NCI-H524 treated with DMSO at 0.1 percent for 48 hours (cell line): ENCODE results near the gene CAMTA1.

Experiments used
- DNase-seq: peaks from one replicate; lab custom pipeline; 2025; lab: John Stamatoyannopoulos, UW

CAMTA1 gene

DNA sequence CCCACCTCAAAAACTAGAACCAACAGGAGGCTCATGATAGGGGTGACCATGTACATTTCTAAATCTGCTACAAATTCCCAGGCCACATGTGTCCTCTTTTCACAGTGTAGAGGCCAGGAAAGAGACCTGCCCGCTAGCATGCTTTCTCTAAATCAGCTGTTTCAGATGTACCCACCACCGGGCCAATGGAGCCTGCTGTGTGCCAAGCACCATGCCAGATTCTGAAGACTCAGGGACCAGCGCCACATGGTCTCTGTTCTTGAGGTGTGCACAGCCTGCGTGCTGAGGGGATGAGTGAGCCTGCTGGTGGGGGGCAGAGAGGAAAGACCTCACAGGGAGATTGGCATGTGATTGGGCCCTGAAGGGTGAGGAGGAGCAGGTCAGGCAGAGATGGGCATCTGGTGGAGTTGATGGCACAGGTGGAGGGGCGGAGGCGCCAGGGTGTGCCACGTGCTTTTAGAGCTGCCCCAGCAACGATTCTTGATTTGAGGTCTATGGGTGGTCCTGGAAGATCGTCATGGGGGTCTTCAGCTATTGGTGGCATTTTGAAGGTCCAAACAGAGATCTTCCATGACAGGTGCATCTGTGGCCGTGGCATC lies 500.7 kb downstream of the CAMTA1 start:
- DNase-seq: no peak

DNA sequence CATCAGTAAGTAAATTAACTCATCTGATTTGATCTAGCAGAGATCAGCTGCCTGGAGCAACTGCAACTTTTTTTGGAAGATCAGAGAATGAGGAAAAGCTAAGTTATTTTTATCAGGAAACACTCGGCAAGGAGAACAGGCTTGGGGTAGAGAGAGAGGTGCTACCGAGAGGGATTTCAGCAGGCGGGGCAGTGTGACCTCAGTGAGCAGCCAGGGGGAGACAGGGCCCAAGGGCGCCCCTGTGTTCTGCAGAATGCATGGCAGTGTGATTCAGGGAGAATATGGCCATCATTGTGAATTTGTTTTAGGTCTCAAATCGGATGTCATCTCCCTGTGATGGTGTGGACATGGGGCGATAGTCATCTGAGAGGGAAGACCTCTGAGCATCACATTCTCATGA lies 501.8 kb downstream of the CAMTA1 start:
- DNase-seq: no peak

DNA sequence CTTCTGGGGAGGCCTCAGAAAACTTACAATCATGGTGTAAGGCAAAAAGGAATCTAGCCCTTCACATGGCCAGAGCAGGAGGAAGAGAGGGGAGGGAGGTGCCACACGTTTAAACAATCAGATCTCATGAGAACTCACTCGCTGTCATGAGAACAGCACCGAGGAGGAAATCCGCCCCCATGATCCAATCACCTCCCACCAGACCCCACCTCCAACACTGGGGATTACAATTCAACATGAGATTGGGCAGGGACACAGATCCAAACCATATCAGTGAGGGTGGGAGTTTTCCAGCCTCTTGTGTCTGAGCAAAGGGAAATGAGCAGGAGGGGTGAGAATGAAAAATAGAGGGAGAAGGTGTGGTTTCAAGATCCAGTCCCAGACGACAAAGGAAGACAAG lies 503.7 kb downstream of the CAMTA1 start:
- no peak for DNase-seq

DNA sequence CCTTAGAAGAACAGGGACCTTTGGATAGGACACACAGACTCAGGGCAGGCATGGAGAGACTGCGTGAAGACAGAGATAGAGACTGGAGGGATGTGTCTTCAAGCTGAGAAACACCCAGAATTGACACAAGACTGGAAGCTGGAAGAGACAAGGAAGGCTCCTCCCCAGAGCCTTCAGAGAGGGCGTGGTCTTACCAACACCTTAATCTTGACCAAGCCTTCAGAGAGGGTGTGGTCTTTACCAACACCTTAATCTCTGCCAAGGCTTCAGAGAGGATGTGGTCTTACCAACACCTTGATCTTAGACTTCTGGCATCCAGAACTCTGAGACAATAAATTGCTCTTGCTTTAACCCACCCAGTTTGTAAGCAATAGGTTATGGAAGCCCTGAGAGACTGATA lies 504.4 kb downstream of the CAMTA1 start:
- no peak for DNase-seq

DNA sequence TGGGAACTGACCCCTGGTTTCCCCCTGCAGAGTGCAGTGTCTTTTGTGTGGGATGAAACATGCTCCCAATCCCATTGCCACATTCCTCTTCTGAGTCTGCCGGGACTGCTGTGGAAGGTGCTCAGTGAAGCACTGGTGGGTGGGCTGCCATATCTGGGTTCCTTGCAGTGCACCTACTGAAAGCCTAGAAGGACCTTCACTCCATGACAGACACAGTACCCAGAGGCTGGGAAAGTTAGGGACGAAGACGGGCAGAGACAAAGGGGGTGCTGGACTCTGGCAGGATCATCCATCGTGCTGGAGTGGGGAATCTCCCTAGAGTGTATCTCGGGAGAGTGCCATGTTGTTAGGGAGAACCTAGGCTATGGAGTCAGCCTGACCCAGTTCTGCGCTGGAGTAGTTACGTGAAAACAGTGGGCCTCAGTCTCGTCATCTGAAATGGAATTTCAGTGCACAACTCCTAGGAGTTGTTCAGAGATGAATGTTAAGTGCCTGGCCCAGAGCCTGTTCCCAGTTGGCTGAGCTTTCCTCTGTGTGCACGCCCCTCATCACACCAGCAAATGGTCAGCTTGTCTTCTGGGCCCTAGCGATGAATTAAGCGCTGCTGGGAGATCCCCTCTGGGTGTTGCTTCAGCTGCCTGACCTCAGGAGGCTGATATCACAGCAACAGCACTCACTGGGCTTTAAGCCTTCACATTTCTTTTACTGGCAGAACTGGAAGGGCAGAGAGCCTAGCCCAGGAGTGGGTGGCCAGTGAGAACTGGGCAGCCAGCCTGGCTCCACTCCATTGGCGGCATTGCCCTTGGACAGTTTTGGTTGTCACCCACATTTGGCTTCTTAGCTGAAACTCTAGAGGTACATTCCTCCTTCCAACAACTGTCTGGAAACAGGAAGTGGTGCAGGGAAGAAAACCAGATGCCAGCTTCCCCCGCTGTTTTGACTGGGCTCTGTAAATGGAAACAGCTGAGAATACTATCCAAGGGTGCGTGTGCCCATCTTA lies 506.0 kb downstream of the CAMTA1 start:
- no peak for DNase-seq

DNA sequence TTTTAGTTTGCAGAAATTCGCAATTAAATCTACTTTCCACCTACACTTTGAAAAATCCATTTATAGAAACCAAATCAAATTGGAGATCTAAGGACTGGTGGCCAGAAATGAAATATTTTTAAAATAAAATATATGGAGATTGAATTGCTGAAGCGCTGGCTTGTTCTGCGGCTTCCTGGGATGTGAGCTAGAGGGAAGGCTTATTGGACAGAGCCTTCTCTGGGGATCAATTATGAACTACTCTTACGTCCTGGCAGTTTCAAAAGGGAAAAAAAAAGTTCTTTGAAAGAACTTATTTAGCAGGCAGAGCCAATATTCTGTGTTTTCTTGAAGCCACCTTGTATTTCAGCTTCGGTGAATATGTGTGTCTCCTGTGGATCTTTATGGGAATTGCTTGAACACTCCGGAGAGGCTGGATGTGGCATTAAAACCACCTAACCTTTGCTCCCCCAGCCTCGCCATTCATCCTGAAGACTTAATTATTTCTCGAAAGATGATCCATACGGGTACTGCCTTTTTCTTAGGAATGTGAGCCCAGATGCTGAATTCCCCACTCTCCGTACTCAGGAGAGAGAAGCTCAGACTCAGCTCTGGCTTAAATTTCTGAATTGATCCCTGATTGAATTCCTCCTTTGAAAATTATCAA lies 506.9 kb downstream of the CAMTA1 start:
- DNase-seq: no peak

DNA sequence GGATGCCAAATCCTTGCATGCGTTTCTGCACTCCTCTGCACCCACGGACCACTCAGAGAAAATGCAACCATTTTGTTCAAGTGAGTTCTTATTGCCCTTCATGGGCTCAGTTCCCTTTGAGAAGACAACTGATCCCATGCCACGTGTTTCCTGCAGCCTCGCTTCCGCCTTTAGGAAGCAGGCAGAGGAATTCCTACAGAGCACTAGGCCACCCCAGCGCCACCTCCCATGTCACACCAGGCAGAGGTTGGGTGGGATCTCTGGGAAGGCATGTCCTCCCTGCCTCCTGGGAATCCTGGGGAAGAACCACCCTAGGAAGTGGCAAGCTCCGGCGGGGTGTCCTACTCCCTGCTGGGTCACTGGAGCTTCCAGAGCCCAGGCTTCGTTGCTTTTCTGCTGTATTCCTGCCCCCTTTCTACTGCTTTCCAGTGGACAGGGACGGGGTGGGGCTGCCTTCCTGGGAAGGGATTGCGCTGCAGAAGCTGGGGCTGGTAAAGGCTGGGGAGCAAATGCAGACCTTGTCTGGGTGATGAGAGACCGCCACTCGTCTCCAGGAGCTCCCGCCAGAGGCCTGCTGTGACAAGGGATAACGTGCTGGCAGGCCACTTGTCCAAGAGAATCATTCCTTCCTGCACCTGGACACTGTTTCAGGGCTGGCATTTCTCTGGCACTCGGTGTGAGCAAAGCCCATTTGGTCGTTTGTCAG lies 507.6 kb downstream of the CAMTA1 start:
- DNase-seq: no peak

DNA sequence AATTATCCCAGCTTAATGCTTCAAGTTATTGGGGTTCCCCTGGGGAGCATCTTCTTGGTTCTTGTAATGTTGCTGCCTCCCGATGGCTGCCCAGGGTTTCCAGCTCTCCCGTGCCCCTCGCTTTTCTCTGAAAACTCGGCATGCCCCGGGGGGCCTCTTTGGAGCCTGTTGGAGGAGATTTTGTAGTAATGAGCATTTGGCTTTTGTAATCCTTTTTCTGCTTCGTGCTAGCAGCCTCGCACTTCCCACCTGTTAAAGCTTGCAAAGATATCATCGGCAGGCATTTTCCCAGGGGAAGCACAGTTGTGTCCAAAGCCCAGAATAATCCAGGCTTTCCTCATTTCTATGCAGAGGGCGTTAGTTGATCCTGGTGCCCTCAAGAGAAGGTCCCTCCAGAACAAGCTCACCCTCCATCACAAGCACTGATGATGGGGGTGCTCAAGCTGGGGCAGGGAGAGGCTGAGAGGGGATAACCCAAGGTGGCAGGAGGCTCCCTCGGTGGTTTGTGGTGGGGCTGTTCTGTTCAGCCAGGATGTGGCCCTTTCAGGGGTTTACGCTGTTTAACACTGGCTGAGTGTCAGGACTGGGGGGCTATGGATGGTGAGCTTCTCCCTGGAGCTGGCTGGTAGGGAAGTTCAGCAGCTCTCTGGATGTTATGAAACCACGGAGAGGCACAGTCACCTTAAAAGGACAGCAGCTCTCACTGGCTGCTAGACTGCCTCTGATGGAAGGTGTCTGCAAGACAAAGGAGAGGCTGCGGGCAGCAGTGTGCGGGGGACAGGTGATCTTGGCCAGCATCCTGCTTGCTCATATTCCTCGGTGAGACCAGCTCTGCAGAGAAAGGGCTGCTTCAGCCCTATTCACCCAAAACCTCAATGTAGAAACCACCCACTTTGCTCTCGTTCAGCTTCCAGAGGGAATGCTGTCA lies 508.7 kb downstream of the CAMTA1 start:
- peak; percentile 59 for DNase-seq

DNA sequence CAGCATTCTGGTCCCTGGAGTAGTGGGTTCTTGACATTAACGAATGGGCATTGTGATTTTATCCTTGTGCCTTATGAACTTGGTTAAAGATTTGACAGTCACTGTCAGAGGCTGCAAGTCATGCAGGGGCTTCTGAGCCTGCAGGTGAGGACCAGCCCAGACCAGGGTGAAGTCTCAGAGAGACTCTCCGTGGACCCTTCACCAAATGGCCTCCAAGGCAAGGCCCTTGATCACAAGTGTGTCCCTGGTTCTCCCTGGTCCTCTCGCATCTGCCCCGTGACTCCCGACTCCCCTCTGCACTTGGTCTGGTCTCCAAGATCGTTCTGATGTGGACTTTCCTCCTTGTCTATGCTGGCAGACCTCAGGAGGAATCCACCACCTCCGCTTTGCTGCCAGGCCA lies 509.4 kb downstream of the CAMTA1 start:
- DNase-seq: no peak

DNA sequence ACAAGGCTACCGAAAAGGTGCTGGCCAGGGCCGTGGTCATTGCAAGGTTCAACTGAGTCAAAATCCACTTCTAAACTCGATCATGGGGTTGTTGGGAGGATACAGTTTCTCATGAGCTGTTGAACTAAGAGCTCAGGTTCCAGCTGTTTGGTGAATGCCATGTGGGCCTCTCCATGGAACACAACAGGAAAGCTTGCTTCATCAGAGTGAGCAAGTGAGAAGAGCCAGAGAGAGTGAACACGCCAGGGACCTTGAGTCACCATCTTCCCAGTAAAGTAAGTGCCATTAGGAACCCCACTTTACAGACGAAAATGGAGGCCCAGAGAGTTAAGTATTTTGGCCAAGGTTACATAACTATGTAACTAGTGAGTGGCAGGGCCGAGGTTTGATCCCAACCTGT lies 510.7 kb downstream of the CAMTA1 start:
- no peak for DNase-seq

DNA sequence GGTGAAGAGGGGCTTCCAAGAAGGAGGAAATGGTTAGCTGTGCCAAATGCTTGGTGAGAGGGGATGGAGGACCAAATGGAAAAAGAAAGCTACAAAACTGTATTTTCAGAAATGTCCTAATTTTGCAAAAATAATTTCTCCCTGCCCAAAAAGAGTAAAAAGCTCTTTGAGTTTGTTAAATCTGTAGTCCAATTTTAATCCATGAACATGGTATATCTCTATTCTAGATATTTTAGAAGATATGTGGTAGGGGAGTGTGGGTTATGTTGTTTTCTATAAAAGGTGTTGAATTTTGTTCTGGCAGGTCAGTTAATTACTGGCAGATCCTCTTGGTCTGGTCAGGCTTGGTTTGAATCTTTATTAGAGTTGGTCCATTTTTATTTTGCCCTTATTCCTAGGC lies 511.7 kb downstream of the CAMTA1 start:
- DNase-seq: no peak

DNA sequence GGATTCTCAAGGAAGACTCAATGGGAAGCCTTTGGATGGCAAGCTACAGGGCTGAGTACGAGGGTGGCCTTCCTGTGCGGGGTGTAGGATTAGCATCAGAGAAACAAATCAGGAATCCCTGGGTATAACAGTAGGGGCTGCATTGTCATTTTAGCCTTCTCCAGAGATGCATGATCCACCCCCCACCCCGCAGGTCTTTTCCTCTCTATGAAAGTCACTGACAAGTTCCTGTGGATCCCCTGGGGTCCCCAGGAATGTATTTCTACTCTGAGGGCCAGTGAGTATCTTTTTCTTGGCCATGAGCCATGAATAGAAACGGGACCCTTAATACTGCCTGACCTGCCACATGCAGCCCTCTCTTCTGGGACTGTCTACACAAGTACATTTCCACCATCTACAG lies 512.9 kb downstream of the CAMTA1 start:
- no peak for DNase-seq

DNA sequence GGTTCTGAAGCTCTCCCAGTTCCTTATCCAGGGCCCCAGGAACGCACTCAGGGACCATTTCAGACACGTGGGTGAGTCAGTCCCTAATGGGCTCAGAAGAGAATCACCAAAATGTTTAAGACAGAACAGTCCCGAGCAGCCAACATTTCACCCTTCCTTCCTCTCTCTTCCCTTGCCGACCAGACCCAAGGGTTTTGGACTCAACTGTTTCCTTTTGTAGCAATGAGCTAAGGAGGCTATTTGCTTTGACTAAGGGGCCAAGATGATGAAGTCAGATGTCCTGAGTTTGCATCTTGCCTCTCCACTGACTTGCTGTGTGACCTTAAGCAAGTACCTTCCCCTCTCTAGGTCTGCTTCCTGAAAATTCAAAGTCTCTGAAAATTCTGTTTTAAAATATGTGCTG lies 513.5 kb downstream of the CAMTA1 start:
- DNase-seq: no peak

DNA sequence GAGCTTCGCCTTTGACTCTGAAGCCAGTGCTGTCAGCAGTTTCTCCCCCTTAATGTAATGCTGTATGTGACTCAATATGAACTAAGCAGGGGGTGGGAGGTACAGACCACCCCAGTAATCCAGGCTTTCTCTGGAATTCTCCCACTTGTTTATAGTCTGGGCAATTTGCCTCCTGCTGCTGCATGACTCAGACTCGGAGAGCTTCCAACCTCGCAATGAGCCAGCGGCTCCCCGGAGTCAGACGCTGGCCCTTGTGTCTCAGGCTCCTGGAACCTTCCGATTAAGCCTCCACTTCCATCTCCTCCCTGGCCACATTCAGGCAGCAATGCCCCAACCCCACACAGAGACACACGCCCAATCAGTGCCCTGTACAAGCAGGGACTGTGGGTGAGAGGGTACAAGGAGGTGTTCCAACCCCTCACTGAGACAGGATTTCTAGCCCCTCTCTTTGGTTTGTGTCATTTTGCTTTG lies 514.1 kb downstream of the CAMTA1 start:
- no peak for DNase-seq

DNA sequence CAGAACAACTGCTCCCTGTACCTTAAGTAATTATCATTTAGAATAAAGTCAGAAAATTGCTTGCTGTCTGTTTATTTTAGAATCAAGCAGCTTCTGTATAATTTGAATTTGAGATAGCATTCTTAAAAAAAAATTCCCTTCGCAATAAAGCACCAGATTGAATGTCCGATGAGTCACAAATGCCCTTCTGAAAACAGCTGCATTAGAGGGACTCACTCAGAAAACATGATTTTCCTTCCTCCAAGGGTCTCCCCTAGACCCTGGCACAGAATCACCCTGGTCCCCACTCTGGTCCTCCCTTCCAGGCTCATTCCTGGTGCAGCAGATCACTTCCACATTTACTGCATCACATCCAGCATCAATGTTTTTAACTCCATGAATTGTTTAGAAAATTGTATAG lies 514.7 kb downstream of the CAMTA1 start:
- DNase-seq: no peak

DNA sequence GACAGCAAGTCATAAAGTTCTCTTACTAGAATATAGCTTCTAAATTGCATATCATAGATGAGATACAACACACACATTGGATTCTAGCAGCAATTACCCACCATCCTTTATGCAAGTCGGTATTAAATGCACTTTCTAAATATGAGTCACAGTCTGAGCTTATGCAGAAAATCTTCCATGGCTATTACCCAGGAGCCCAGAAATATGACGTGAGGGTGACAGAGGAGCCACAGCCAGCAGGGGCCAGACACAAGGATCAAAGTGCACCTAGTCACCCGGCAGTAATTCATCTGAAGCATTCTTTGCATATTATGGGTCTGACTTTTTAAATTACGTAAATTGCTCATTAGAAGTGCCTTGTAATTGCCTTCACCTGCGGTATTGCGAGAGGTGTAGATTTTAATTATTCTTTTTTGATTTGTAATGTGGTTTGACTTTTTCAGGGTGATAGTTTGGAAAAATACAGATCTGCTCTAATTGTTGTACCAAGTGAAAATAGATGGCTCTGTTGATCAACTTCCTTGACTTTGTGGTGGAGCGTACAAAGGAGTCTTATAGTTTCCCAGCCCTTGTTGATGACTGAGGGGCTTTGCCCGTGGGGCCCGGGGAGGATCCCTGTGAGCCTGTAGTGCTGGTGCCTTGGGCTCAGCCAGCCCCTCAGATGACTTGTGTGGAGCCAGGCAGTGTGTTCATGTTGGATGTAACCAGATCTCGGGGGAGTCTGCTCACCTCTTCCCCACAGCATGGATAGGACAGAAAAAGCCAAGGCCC lies 515.8 kb downstream of the CAMTA1 start:
- DNase-seq: no peak

DNA sequence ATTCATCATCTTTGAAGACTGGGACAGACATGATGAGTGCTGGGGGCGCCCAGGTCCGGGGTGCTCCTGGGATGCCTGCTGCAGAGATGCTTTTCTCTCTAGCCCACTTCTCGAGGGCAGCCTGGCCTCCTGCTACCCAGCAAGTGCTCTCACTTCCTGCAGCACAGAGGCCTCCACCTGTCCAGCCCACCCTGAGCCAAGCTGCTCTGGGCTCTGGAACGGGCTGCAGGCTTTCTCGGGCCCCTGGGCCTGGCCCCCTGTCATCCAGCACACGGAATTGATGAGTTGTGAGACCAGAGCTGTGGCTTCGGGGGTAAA lies 516.4 kb downstream of the CAMTA1 start:
- DNase-seq: no peak

DNA sequence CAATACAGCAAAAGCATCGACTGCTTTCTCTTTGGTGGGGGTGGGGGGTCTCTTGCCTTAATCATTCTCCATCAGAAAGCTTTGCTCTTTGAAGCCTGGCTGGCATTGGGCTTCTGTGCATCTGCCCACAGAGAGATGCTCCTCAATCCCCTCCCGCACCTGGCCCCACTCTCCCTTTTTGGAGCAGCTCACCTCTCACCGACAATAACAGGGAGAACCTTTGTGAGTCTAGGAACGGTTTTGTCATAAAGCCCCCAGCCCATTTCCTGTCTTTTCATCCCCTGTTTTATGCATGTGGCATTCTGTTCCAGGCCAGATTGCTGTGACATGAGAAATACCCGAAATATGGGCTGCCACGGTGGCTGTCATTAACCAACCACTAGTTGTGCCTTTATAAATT lies 516.9 kb downstream of the CAMTA1 start:
- no peak for DNase-seq

DNA sequence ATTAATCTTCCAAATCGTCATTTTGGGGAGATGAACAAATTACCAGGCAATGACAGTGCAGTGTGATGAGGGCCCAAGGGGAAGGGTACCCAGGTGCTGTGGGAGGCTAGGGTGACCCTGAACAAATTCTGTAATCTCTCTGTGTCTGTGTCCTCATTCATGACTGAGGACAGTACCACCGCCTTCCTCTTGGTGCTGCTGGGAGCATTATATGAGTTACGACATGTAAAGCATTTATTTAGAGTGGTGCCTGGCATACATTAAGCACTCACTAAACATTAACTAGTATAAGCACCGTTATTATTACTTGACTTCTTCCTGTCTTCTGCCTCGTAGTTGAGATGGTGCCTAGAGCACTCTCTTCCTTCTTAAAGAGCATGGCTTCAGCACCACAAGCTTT lies 517.6 kb downstream of the CAMTA1 start:
- no peak for DNase-seq

DNA sequence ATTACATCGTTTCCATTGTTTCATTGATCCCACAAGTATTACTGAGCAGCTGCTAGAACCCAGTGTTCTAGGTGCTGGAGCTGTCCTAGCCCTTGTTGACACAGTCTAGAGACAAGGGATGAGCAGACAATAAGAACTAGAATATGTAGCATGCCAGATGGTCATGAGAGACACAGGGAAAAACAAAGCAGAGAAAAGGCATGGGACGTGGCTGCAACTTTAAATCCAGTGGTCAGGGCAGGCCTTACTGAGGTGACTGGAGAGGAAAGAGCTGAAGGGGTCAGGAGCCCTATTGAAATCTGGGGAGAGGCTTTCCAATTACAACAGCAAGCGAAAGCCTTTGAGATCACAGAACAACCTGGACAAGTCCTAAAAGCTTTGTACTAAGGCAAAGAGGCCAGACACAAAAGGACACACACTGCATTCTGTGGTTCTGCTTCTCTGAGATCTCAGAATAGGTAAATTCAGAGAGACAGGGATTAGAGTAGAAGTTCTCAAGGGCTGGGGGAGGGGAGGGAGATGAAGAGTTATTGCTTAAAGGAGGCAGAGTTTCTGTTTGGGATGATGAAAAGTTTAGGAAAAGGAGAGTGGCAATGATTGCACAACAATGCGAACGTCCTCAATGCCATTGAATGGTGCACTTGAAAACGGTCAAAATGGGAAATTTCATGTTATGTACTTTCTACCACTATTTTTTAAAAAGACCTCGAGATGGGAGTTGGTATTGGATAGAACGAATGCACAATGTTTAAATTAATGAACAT lies 518.5 kb downstream of the CAMTA1 start:
- DNase-seq: no peak
